OCI-LY1 (cell line): Measurements from ENCODE around the gene VAV3.

Experiments used
- H2AFZ ChIP-seq: fragments of 200-600 bp; sonication (generic), shearing (Covaris generic); 2 replicates; pipeline ENCODE4 v1.6.0; 2014; ENCODE audit warnings: antibody characterized with exemption, mild to moderate bottlenecking, low read length
- H3F3A ChIP-seq: fragments of 200-600 bp; sonication (generic), shearing (Covaris generic); 2 replicates; pipeline ENCODE4 v1.6.0; 2014; ENCODE audit warnings: mild to moderate bottlenecking, antibody characterized with exemption, low read length, moderate library complexity; ENCODE audit not compliant: insufficient read depth
- H3K27ac ChIP-seq: fragments of 200-600 bp; sonication (generic); 2 replicates; pipeline ENCODE4 v1.5.1; 2014; ENCODE audit warnings: low read length, mixed run types, mild to moderate bottlenecking, low read depth; ENCODE audit not compliant: poor library complexity, severe bottlenecking
- H3K27me3 ChIP-seq: fragments of 200-600 bp; sonication (generic); 2 replicates; pipeline ENCODE4 v1.6.0; 2014; ENCODE audit warnings: antibody characterized with exemption, mild to moderate bottlenecking, low read length, moderate library complexity; ENCODE audit not compliant: insufficient read depth
- H3K36me3 ChIP-seq: fragments of 200-600 bp; sonication (generic); 2 replicates; pipeline ENCODE4 v1.6.1; 2014; ENCODE audit warnings: mild to moderate bottlenecking, antibody characterized with exemption, low read length, moderate library complexity, mixed read lengths; ENCODE audit not compliant: insufficient read depth
- H3K4me1 ChIP-seq: fragments of 200-600 bp; sonication (generic); 2 replicates; pipeline ENCODE4 v1.5.1; 2014; ENCODE audit warnings: mild to moderate bottlenecking, low read length, moderate library complexity; ENCODE audit not compliant: insufficient read depth, severe bottlenecking
- H3K4me2 ChIP-seq: fragments of 200-600 bp; sonication (generic), shearing (Covaris generic); 2 replicates; pipeline ENCODE4 v1.6.1; 2014; ENCODE audit warnings: low read length
- H3K4me3 ChIP-seq: fragments of 200-600 bp; sonication (generic); 2 replicates; pipeline ENCODE4 v1.5.1; 2014; ENCODE audit warnings: low read length, low read depth, mild to moderate bottlenecking, mixed read lengths; ENCODE audit not compliant: poor library complexity, severe bottlenecking
- H3K79me2 ChIP-seq: fragments of 200-600 bp; shearing (Covaris generic); 2 replicates; pipeline ENCODE4 v1.6.1; 2016; ENCODE audit warnings: mixed run types, low read length, mixed read lengths; ENCODE audit not compliant: insufficient read depth
- H3K9ac ChIP-seq: fragments of 200-600 bp; sonication (generic), shearing (Covaris generic); 2 replicates; pipeline ENCODE4 v1.6.1; 2014; ENCODE audit warnings: mild to moderate bottlenecking, low read length, mixed read lengths
- H3K9me2 ChIP-seq: fragments of 200-600 bp; sonication (generic), shearing (Covaris generic); 2 replicates; pipeline ENCODE4 v1.6.1; 2014; ENCODE audit warnings: low read depth, mild to moderate bottlenecking, low read length, mixed read lengths
- H3K9me3 ChIP-seq: fragments of 200-600 bp; shearing (Covaris generic); 2 replicates; pipeline ENCODE4 v1.6.1; 2014; ENCODE audit warnings: low read length, mixed read lengths
- H4K20me1 ChIP-seq: fragments of 200-600 bp; sonication (generic), shearing (Covaris generic); 2 replicates; pipeline ENCODE4 v1.6.0; 2016; ENCODE audit warnings: mild to moderate bottlenecking, low read length; ENCODE audit not compliant: insufficient read depth
- CTCF ChIP-seq: fragments of 200-600 bp; sonication (generic), shearing (Covaris generic); IDR thresholded peaks from 2 replicates; pipeline ENCODE4 v1.5.1; 2017; ENCODE audit warnings: mild to moderate bottlenecking, antibody characterized with exemption, low read length, moderate library complexity, mixed read lengths
- EZH2 ChIP-seq: fragments of 200-600 bp; sonication (generic), shearing (Covaris generic); IDR thresholded peaks from 2 replicates; pipeline ENCODE4 v1.8.0; 2017; ENCODE audit warnings: borderline replicate concordance, mixed run types, mild to moderate bottlenecking, antibody characterized with exemption, low read length, moderate library complexity, mixed read lengths

Gene VAV3

GRCh38 chr1:107622535-107622934 lies 342.4 kb downstream of the VAV3 start:
- no peak overlapping the region for H3K4me2 ChIP-seq

DNA sequence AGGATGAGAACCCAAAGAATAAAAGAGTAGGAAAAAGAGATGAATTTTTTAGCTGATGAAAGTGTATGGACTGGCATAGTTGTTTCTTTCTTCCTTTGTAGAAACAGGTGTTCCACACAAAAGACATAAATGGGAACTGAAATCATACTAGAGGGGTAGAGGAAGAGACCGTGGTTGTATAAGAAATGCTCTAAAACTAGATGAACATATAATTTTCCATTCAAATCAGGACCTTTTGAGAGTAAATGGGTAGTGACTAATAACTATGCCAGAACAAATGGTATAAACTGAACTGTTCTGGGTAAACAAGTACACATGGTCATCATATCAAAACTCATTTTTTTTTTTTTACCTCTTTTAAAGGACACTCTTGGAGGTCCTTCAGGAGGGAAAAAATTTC lies 344.2 kb downstream of the VAV3 start:
- no peaks in the 10 kb centered on the region for H3F3A ChIP-seq
- peaks cover 5% of the 10 kb centered on the region for H3K4me1 ChIP-seq
- H3K36me3 ChIP-seq = no peaks in the 10 kb centered on the region
- no peak for TF ChIP-seq EZH2
- no peak for TF ChIP-seq CTCF
- no peak overlapping the region for H3K4me2 ChIP-seq
- peaks cover 3% of the 10 kb centered on the region; the same call in 1 of the 2 replicates for H3K9me3 ChIP-seq
- no peaks in the 10 kb centered on the region for H4K20me1 ChIP-seq
- H3K79me2 ChIP-seq = no peaks in the 10 kb centered on the region
- H3K4me3 ChIP-seq = no peak overlapping the region
- no peak overlapping the region for H3K9ac ChIP-seq
- no peak overlapping the region for H2AFZ ChIP-seq
- no peaks in the 10 kb centered on the region for H3K9me2 ChIP-seq
- no peaks in the 10 kb centered on the region for H3K27me3 ChIP-seq
- no peak overlapping the region for H3K27ac ChIP-seq

More at GRCh38 chr1:107622535-107622934, 342.4 kb downstream of the VAV3 start:
- Histone ChIP-seq H3K9me2 (no peaks in the 10 kb centered on the region), H3K79me2 (no peaks in the 10 kb centered on the region), H3F3A (no peaks in the 10 kb centered on the region), H3K36me3 (no peaks in the 10 kb centered on the region), H3K27ac (no peak overlapping the region), H3K9me3 (no peaks in the 10 kb centered on the region), H2AFZ (no peak overlapping the region), H3K4me1 (peaks cover 5% of the 10 kb centered on the region), H3K27me3 (no peaks in the 10 kb centered on the region), H3K9ac (no peak overlapping the region), H3K4me3 (no peak overlapping the region), H4K20me1 (no peaks in the 10 kb centered on the region)
- TF ChIP-seq CTCF (no peak), EZH2 (no peak)

DNA sequence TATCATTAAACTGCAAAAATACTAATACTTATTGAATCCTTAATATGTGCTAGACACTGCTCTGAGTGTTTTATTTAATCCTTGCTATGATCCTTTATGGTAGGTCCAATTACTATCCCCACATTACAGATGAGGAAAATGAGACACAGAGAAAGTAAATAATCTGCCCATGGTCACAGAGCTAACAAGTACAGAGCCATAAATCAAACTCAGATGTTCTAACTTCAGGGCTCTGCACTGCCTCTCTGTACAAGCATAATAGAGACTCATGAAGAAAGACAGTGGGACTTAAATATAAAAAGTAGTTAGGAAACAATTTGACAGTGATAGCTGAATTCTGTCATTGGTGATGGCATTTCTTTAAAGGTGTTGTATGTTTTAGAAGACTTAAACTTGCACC lies 346.4 kb downstream of the VAV3 start:
- TF ChIP-seq EZH2 = no peak
- no peak for TF ChIP-seq CTCF
- no peak overlapping the region for H3K27ac ChIP-seq
- peaks cover 3% of the 10 kb centered on the region; the same call in 1 of the 2 replicates for H3K9me3 ChIP-seq
- H3K9ac ChIP-seq = no peak overlapping the region
- peaks cover 5% of the 10 kb centered on the region for H3K4me1 ChIP-seq
- H2AFZ ChIP-seq = no peak overlapping the region
- H3K27me3 ChIP-seq = no peaks in the 10 kb centered on the region
- H3K36me3 ChIP-seq = no peaks in the 10 kb centered on the region
- H3K4me3 ChIP-seq = no peak overlapping the region
- H3K4me2 ChIP-seq = no peak overlapping the region
- H3F3A ChIP-seq = no peaks in the 10 kb centered on the region
- no peaks in the 10 kb centered on the region for H4K20me1 ChIP-seq
- H3K79me2 ChIP-seq = no peaks in the 10 kb centered on the region
- H3K9me2 ChIP-seq = no peaks in the 10 kb centered on the region
